MG63 (cell line): ENCODE measurements around the gene ZNF138. TPM values are rescaled to one million over a fixed set of nuclear protein-coding genes. Genes with fewer than 3 reads are reported as not detected.
"Not testable (repeated sequence)": the region's sequence is repeated elsewhere in the genome, so short reads cannot be mapped to it uniquely, and the experiment has no call there.

Source experiments
- DNase-seq: peaks from one replicate; pipeline ENCODE4 v3.0.0-alpha.2; 2020
- H3K27me3 ChIP-seq: fragments of 250-450 bp; sonication (Bioruptor Pico); 2 replicates; pipeline ENCODE4 v1.5.1; 2020; ENCODE audit warnings: mild to moderate bottlenecking, moderate library complexity
- H3K36me3 ChIP-seq: fragments of 250-450 bp; sonication (Bioruptor Pico); 2 replicates; pipeline ENCODE4 v1.5.1; 2020; ENCODE audit warnings: mild to moderate bottlenecking, moderate library complexity
- H3K4me3 ChIP-seq: fragments of 250-450 bp; sonication (Bioruptor Pico); 2 replicates; pipeline ENCODE4 v1.5.1; 2020; ENCODE audit warnings: mild to moderate bottlenecking, moderate library complexity
- H3K9me3 ChIP-seq: fragments of 250-450 bp; sonication (Bioruptor Pico); 2 replicates; pipeline ENCODE4 v1.5.1; 2020; ENCODE audit warnings: mild to moderate bottlenecking, moderate library complexity
- total RNA-seq: library from RNA; depleted of rRNA; stranded (reverse); fragments of >200 nt; shearing (Covaris generic); gene quantifications from 2 replicates; pipeline ENCODE4 v1.2.3, GENCODE V29; 2014; ENCODE audit warnings: low replicate concordance

Gene ZNF138
- total RNA-seq, 1 experiment from 2014 or later = not detected

DNA sequence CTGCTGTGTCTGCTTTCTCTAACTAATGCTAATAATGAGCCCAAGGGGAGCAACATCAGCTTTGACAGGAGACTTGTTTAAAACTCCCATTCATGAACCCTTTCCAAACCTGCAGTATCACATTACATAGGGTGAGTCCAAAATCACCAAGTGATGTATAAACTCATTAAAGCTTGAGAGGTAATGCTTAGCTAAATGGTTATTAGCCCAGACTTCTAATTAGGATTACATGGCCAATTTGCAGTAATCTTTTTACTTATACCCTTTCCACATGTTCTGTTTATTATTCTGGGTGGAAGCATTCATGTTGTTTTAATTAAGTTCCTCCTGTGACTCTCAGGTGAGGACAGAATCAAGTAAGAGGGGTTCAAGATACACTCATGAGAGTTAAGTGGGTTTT, 17.5 kb downstream of the ZNF138 start:
- Histone ChIP-seq H3K4me3 (no peak overlapping the region), H3K9me3 (no peaks in the 10 kb centered on the region), H3K36me3 (no peaks in the 10 kb centered on the region; the same call in 1 of the 2 replicates), H3K27me3 (no peaks in the 10 kb centered on the region)
- no peak for DNase-seq

DNA sequence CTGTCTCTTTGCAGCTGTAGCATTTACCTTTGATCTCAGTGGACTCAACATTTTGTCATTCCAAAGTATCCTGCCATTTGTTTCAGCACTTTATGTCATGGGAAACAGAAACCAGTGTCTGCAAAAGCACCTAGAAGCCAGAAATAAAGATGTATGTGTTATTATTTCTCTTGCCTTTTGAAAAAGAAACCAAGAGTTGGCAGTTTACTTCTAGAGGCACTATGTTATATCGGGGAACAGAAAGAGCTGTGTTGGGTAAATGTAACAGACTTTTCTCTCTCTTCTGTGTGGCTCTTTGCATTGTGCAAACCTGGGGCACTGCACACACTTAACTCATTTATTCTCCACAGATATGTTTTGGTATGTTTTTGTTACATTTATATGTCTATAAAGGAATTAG, 36.7 kb downstream of the ZNF138 start:
- peaks cover 6% of the 10 kb centered on the region; the same call in 1 of the 2 replicates for H3K36me3 ChIP-seq
- no peaks in the 10 kb centered on the region for H3K9me3 ChIP-seq
- H3K4me3 ChIP-seq = no peak overlapping the region
- no peak for DNase-seq
- H3K27me3 ChIP-seq = no peaks in the 10 kb centered on the region

DNA sequence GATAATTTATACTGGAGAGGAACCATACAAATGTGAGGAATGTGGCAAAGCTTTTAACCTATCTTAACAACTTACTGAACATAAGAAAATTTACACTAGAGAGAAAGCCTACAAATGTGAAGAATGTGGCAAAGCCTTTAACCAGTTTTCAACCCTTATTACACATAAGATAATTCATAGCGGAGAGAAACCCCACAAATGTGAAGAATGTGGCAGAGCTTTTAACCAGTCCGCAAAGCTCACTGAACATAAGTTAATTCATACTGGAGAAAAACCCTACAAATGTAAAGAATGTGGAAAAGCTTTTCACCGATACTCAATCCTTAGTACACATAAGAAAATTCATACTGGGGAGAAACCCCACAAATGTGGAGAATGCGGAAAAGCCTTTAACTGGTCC, 37.9 kb downstream of the ZNF138 start:
- DNase-seq = no peak
- H3K36me3 ChIP-seq = peaks cover 6% of the 10 kb centered on the region; the same call in 1 of the 2 replicates
- H3K4me3 ChIP-seq = no peak overlapping the region
- no peaks in the 10 kb centered on the region for H3K9me3 ChIP-seq
- no peaks in the 10 kb centered on the region for H3K27me3 ChIP-seq

DNA sequence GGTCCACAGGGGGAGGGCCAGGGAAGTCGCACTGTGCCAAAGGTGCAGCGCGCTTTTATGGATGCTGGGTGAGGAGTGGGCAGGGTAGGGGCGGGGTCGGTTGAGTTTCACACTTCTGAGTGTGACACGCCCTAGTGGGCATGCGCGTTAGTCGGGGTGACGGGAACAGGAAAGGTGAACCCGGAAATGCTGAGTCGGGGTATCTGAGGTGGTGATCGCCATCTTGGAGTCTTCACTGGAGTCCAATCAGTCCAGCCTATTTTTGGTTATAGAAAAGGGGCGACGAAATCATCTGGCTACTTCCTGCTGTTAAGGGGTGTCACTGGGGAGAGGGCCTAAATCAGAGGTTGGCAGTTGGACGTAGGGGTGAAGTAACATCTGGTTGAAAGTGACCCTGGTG, 40.8 kb downstream of the ZNF138 start:
- H3K27me3 ChIP-seq = no peaks in the 10 kb centered on the region
- DNase-seq = no peak
- H3K4me3 ChIP-seq = no peak overlapping the region
- peaks cover 6% of the 10 kb centered on the region; the same call in 1 of the 2 replicates for H3K36me3 ChIP-seq
- no peaks in the 10 kb centered on the region for H3K9me3 ChIP-seq

DNA sequence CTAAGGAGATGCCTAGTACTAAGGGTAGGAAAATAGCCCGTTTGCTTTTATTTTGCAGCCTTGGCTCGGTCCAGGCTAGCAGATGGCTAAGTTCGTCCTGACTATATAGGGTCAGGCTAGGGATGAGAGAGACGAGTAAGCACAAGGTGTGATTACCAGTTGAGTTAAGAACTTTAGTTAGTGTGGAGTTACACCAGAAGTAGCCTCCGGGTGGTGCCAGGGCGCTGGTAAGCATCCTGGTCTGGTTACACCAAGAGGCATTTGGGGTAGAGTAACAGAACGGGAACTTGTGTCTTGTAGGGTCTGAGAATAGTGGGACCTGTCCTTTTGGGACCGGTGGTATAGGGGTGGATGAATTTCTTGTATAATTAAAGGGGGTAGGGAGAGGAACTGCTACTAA, 41.6 kb downstream of the ZNF138 start:
- not testable (repeated sequence) for H3K4me3 ChIP-seq, DNase-seq, H3K9me3 ChIP-seq, H3K27me3 ChIP-seq, H3K36me3 ChIP-seq

DNA sequence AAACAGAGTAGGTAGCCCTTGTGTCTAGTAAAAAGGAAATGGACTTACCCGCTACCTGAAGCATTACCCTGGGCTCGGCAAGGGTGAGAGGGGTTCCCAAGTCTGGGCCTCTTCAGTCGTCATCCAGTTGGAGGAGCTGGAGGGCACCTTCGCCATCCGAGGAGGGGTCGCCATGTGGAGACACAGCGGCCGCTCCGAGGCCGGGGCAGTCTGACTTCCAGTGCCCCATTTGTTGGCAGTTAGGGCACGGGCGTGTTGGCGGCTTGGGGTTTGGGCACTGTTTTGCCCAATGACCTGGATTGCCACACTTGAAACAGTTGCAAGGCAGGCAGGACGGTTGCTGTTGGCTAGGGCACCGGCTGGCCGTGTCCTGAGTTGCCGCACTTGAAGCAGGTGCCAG, 43.8 kb downstream of the ZNF138 start:
- H3K36me3 ChIP-seq, H3K9me3 ChIP-seq, H3K4me3 ChIP-seq, DNase-seq, H3K27me3 ChIP-seq: not testable (repeated sequence)

DNA sequence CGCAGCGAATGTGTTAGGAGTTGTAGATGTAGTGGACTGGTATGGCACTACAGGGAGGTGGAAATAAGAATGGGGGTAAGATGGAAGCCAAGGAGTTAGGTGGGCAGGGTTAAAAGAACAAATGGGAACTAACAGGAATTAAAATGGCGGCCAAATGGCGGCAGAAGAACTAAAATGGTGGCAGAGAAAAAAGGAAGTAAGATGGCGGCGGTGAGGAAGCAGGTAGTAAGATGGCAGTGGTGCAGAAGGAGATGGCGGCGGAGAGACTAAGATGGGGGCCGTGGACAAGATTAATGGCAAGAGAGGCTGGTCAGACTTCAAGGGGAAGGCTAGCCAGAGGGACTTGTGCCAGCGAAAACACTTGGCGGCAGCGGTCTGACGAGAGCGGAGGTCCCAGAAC, 44.5 kb downstream of the ZNF138 start:
- H3K9me3 ChIP-seq = no peaks in the 10 kb centered on the region
- no peaks in the 10 kb centered on the region for H3K27me3 ChIP-seq
- no peak for DNase-seq
- H3K4me3 ChIP-seq = no peak overlapping the region
- no peaks in the 10 kb centered on the region for H3K36me3 ChIP-seq

DNA sequence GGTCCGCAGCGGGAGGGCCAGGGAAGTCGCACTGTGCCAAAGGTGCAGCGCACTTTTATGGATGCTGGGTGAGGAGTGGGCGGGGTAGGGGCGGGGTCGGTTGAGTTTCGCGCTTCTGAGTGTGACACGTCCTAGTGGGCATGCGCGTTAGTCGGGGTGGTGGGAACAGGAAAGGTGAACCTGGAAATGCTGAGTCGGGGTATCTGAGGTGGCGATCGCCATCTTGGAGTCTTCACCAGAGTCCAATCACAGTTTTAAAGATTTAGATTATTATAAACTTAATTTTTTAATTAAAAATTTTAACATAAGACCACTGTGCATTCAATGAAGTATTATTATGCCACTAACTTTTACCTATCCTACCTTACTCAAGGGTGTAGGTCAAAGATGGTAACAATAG, 45.7 kb downstream of the ZNF138 start:
- no peak overlapping the region for H3K4me3 ChIP-seq
- no peaks in the 10 kb centered on the region for H3K9me3 ChIP-seq

DNA sequence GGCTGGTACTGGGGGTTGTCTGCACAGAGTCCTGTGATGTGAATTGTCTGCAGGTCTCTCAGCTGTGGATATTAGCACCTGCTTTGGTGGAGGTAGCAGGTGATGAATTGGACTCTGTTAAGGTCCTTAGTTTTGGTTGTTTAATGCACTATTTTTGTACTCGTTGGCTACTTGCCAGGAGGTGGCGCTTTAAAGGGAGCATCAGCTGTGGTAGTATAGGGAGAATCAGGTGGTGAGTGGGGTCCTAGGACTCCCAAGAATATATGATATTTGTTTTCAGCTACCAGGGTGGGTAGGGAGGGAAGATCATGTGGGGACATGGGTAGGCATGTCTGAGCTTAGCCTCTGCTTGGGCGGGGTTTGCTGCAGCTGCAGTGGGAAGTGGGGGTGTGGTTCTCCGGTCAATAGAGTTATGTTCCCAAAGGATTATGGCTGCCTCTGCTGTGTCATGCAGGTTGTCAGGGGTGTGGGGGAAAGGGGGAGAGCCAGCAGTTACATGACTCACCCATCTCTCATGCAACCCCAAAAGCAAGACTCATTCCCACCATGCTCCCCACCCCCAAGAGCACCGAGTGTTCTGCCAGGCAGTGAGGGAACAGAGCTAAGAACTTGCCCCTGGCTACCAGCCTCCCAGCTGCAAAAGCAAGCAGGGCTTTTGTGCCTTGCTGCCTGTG, 55.2 kb downstream of the ZNF138 start:
- Histone ChIP-seq H3K4me3 (no peak overlapping the region), H3K36me3 (no peaks in the 10 kb centered on the region), H3K27me3 (no peaks in the 10 kb centered on the region), H3K9me3 (no peaks in the 10 kb centered on the region)
- peak; percentile 33 for DNase-seq

More for the DNA sequence above, 45.7 kb downstream of the ZNF138 start:
- H3K36me3 ChIP-seq = no peaks in the 10 kb centered on the region
- no peak for DNase-seq
- H3K27me3 ChIP-seq = no peaks in the 10 kb centered on the region

DNA sequence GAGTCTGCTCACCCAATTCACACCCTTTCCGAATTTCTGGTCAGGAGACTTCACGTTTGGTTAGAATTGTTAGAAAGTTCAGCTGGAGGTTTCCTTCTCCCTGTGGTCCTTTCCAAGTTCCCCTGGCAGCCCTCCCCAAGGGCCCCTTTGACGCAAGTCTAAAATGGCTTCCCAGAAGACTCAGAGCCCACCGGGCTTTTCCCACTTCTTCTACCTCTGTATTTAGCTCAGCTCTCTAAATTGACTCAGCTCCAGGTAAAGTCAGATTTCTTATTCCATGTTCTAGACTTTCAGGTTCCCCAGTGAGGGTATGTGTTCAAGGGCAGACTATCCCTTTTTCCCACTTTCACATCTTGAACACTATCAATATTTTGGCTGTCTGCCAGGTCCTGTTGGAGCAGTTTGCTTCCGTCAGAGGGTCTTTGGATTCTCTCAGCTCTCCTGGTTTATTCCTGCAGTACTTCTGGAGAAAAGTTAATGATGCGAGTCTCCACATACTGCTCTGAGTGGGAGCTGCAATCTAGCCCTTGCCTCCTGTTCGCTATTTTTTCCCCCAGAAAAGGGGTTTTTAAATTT, 55.8 kb downstream of the ZNF138 start:
- H3K27me3 ChIP-seq = no peaks in the 10 kb centered on the region
- no peaks in the 10 kb centered on the region for H3K9me3 ChIP-seq
- DNase-seq = no peak
- H3K36me3 ChIP-seq = no peaks in the 10 kb centered on the region
- H3K4me3 ChIP-seq = no peak overlapping the region

DNA sequence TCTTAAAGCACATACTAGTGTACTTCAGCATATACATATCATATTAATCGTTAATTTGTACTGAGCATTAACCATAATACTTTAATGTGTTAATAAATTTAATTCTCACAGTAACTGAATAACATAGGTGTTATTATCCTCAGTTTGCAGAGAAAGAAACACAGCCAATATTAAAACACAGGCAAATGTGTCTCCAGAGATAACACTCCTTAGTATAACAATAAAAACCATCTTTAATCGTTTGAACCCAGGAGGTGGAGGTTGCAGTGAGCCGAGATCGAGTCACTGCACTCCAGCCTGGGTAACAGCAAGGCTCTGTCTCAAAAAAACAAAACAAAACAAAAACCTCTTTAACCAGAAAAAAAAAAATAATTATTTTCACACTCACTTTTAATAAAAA, 59.5 kb downstream of the ZNF138 start:
- no peaks in the 10 kb centered on the region for H3K9me3 ChIP-seq
- H3K27me3 ChIP-seq = no peaks in the 10 kb centered on the region
- DNase-seq = no peak
- no peak overlapping the region for H3K4me3 ChIP-seq
- no peaks in the 10 kb centered on the region for H3K36me3 ChIP-seq

DNA sequence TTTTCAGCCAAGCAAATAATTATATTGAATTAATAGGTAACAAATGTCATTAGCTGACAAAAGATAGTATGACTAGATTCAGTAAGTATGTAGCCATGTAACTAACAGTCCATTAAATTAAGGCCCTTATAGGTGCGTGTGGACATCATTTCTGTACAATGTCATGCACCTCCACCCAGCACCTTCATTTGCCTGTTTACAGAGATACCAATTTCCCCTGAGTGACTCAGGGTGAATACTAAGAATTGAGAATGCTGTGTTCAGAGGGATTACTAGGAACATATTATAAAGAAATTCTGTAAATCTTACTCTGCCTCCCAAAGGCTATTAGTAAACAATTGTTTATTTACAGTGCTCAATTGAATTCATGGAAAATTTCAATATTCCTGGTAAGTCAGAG, 60.7 kb downstream of the ZNF138 start:
- no peak for DNase-seq
- Histone ChIP-seq H3K27me3 (no peaks in the 10 kb centered on the region), H3K4me3 (no peak overlapping the region), H3K36me3 (no peaks in the 10 kb centered on the region), H3K9me3 (no peaks in the 10 kb centered on the region)

DNA sequence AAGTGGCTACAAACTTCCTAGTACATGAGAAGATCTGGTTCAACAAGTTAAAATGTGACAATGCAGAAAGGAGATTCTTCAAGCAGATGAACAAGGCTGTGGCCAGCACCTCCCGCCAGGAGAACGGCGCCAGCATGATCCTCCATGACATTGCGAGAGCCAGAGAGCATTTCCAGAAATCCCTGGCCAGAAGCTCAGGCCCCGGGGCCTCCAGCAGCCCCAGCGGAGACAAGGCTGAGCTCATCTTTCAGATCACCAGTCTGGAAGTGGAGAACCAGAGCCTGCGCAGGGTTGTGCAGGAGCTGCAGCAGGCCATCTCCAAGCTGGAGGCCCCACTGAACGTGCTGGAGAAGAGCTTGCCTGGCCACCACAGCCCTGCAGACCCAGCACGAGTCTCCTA, 68.8 kb downstream of the ZNF138 start:
- DNase-seq = no peak
- Histone ChIP-seq H3K9me3 (no peaks in the 10 kb centered on the region), H3K36me3 (no peaks in the 10 kb centered on the region)

DNA sequence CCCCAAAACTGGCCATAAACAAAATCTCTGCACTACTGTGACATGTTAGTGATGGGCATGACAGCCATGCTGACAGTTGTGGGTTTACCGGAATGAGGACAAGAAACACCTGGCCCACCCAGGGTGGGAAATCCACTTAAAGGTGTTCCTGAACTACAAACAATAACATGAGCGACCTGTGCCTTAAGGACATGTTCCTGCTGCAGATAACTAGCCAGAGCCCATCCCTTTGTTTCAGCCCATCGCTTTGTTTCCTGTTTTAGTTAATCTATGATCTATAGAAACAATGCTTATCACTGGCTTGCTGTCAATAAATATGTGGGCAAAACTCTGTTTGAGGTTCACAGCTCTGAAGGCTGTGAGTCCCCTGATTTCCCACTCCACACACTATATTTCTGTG, 69.3 kb downstream of the ZNF138 start:
- not testable (repeated sequence) for H3K4me3 ChIP-seq, DNase-seq, H3K9me3 ChIP-seq, H3K36me3 ChIP-seq, H3K27me3 ChIP-seq

More for the DNA sequence above, 68.8 kb downstream of the ZNF138 start:
- Histone ChIP-seq H3K4me3 (no peak overlapping the region), H3K27me3 (no peaks in the 10 kb centered on the region)

DNA sequence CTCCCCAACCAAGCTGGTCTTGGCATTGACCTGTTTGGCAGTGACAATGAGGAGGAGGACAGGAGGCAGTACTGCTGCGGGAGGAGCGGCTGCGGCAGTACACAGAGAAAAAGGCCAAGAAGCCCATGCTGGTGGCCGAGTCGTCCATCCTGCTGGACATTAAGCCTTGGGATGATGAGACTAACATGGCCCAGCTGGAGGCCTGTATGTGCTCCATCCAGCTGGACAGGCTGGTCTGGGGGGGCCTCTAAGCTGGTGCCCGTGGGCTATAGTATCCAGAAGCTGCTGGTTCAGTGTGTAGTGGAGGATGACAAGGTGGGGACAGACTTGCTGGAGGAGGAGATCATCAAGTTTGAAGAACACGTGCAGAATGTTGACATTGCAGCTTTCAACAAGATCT, 69.7 kb downstream of the ZNF138 start:
- H3K27me3 ChIP-seq = no peaks in the 10 kb centered on the region
- H3K36me3 ChIP-seq = no peaks in the 10 kb centered on the region
- no peaks in the 10 kb centered on the region for H3K9me3 ChIP-seq
- no peak for DNase-seq
- no peak overlapping the region for H3K4me3 ChIP-seq

DNA sequence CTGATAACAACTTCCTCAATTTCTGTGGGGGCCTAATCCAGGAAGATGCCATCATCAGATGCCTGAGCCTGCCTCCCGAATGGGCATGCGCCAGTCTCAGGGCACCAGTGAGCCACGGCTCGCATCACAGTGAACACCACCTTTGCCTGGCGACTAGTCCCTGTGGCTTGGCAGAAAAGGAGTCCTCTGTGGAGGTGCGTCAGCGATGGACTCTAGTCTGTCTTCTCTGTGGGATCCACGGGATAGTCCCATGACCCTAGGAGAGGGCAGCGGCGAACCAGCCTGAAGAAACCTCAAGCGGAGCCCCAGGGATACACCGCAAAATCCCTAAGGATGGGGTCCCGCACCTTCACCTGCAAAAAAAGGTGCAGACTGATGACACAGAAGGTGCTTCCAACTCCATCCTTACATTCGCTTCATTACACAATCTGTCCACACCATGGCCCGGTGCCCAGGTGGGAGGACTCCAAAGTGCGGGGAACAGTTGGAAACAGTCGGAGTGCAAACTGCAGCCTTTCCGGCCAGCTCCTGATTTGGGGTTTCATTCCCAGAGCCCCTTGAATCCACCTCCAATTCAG, 73.7 kb downstream of the ZNF138 start:
- no peak for DNase-seq

DNA sequence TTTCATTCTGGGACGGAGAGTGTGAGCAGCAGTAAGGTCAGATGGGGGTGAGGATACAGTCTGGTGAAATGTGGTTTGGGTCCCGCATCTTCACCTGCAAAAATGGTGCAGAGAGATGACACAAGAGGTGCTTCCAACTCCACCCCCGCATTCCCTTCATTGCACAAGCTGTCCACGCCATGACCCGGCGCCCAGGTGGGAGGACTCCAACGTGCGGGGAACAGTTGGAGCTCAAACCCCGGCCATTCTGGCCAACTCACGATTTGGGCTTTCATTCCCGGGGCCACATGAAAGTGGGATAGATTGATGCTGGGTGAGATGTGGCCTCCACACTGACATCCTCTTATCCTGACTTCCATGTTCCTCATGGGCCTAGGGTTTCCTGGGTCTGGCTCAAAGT, 74.3 kb downstream of the ZNF138 start:
- Histone ChIP-seq H3K36me3 (no peaks in the 10 kb centered on the region), H3K4me3 (no peak overlapping the region), H3K9me3 (no peaks in the 10 kb centered on the region), H3K27me3 (no peaks in the 10 kb centered on the region)
- DNase-seq = no peak

More for the DNA sequence above, 73.7 kb downstream of the ZNF138 start:
- Histone ChIP-seq H3K36me3 (no peaks in the 10 kb centered on the region), H3K9me3 (no peaks in the 10 kb centered on the region), H3K27me3 (no peaks in the 10 kb centered on the region), H3K4me3 (no peak overlapping the region)

DNA sequence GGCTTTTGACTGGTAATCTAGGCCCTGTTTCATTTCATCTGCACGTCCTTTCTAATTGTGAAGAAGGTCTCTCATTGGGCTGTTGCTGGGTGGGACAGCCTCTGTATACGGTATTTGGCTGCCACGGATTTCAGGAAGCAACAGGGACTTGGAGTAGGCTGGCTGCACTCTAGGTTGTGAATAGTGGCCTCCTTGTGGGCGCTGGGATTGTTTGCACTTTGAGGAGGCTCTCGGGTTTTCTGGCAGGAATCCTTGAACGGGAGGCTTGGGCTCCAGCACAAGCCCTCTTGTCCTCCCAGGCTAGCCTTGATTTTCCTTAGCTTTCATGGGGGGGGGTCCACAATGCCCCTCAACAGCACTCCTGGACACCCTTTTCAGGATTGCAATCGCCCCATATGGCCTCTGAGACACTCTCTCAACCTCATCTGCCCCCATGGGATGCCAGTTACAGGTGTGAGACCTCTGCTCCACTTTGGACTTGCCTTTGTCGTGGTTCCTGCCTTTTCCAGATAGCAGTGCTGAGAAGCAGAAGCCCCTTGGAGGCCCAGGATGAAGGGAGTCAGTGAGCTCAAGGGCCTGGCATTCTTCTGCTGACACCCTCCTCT, 75.0 kb downstream of the ZNF138 start:
- no peaks in the 10 kb centered on the region for H3K27me3 ChIP-seq
- no peak for DNase-seq
- H3K9me3 ChIP-seq = no peaks in the 10 kb centered on the region
- H3K36me3 ChIP-seq = no peaks in the 10 kb centered on the region
- no peak overlapping the region for H3K4me3 ChIP-seq
